Measurements from ENCODE around the gene SPATA3. TPM values are rescaled to one million over a fixed set of nuclear protein-coding genes. Genes with fewer than 3 reads are reported as not detected.

SPATA3 gene
- total RNA-seq, 1 experiment from 2014 or later: not detected

DNA sequence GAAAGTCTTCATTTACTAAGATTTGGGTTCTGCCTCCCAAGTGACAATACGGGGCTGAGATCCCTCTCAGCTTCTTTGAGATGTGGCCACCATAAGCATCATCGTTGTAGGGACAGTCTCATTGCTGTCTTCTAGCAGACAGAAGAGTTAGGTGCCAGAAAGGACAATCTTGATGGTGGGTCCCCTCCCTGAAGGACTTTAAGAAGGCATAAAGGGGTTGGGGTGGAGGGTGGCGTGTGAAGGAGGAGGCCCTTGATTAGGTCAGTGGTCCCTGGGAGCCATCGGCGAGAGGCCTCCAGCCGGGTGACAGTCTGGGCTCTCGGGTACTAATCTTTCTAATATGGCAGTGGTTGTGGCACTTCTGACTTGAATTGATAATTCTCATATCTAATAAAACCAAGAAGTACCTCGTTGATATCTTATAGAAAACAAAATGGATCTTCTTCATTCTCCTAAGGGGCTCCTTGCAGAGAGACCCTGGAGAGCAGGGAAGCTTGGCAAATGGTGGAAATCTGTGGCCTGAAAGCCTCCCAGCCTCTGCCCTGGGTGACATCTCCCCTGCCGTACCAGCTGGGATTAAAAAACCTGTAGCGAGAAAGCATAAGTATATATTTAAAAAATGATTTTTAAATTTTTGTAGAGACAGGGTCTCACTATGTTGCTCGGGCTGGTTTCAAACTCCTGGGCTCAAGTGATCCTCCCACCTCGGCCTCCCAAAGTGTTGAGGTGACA, 53.5 kb downstream of the SPATA3 start:
- H4K20me1 ChIP-seq (ENCODE audit: low read length): no peaks in the 10 kb centered on the region
- ATAC-seq (no peak), DNase-seq (no peak)
- intact Hi-C loops (cut with micrococcal nuclease): loop anchor here (5.0 kb wide), 1 partner anchor 227 kb away; no protein-coding TSS in a partner anchor
- ChIA-PET CTCF (no interaction called here), POLR2A (ENCODE audit: unreplicated experiment) (no interaction called here)
- H3K4me3 ChIP-seq (ENCODE audit: low read length): no peak overlapping the region
- no peaks in the 10 kb centered on the region for H3K27me3 ChIP-seq (ENCODE audit: low read length)
- no peak overlapping the region for H2AFZ ChIP-seq (ENCODE audit: low read length)
- H3K36me3 ChIP-seq (ENCODE audit: low read depth, low read length): no peaks in the 10 kb centered on the region
- no peaks in the 10 kb centered on the region for H3K79me2 ChIP-seq (ENCODE audit: low read length)
- BruUV-seq (replicated peaks): no TSS peak
- TF ChIP-seq EZH2 (IDR thresholded peaks at IDR 0.05; ENCODE audit: low read length, unreplicated experiment) (no peak), EZH2phosphoT487 (IDR thresholded peaks at IDR 0.05; ENCODE audit: borderline replicate concordance, low read length) (no peak)
- TF ChIP-seq, protein P1, sequence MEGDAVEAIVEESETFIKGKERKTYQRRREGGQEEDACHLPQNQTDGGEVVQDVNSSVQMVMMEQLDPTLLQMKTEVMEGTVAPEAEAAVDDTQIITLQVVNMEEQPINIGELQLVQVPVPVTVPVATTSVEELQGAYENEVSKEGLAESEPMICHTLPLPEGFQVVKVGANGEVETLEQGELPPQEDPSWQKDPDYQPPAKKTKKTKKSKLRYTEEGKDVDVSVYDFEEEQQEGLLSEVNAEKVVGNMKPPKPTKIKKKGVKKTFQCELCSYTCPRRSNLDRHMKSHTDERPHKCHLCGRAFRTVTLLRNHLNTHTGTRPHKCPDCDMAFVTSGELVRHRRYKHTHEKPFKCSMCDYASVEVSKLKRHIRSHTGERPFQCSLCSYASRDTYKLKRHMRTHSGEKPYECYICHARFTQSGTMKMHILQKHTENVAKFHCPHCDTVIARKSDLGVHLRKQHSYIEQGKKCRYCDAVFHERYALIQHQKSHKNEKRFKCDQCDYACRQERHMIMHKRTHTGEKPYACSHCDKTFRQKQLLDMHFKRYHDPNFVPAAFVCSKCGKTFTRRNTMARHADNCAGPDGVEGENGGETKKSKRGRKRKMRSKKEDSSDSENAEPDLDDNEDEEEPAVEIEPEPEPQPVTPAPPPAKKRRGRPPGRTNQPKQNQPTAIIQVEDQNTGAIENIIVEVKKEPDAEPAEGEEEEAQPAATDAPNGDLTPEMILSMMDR (conservative IDR thresholded peaks at IDR 0.05; ENCODE audit: low read depth, low read length): no peak
- H3K4me1 ChIP-seq (ENCODE audit: insufficient read depth, low read length): no peaks in the 10 kb centered on the region
- H3K9me3 ChIP-seq (ENCODE audit: low read length): no peaks in the 10 kb centered on the region
- H3K9ac ChIP-seq (ENCODE audit: low read length): no peak overlapping the region
- no peak overlapping the region for H3K27ac ChIP-seq (ENCODE audit: low read length)
- no peaks in the 10 kb centered on the region for H3K9me2 ChIP-seq (replicated peaks; ENCODE audit: low read length)
- H3K4me2 ChIP-seq (ENCODE audit: low read length): no peak overlapping the region
- H3F3A ChIP-seq (ENCODE audit: low read length, unreplicated experiment): no peaks in the 10 kb centered on the region

DNA sequence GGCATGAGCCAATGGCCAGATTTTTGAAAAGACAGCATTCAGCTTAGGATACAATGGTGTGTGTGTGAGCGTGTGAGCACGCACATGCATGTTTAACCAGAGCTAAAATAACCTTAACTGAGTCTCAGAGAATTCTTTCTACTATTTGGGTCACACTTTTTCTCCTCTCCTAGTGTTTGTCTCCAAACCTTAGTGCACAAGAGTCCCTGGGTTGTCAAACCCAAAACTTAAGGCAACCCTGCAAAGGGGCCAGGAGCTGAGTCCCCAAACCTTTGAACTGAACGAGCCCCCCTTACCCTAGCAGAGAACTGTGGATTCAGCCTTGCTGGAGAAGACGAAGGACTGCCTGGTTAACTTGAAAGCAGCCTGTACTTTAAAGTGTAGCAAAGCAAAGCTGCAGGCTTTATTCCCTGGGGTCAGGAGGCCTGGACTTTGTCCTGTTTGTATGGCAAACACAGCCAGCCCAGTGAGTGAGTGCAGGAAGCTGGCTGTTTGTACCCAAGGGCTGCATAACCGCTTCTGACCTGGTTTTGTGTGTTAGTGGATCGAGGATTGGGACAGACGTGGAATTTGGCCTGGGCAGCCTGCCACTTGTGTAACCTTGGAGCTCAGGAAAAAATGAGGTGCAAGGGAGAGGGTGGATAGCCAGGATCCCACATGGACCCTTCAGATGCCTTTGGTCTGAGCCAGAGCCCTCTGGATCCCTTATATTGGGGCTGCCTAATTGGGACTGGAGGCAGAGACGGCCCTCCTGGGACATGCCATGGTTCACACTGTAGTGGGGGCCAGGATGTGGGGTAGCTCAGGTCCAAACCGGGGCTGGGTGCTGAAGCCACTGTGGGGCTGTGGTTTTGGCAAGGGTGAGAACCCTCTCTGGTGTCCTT, 54.3 kb downstream of the SPATA3 start:
- Histone ChIP-seq H3K79me2 (ENCODE audit: low read length) (no peaks in the 10 kb centered on the region), H3K4me1 (ENCODE audit: insufficient read depth, low read length) (no peaks in the 10 kb centered on the region), H4K20me1 (ENCODE audit: low read length) (no peaks in the 10 kb centered on the region), H3K9me3 (ENCODE audit: low read length) (no peaks in the 10 kb centered on the region), H3K27me3 (ENCODE audit: low read length) (no peaks in the 10 kb centered on the region), H3K4me2 (ENCODE audit: low read length) (no peak overlapping the region), H2AFZ (ENCODE audit: low read length) (no peak overlapping the region), H3K27ac (ENCODE audit: low read length) (no peak overlapping the region), H3K9me2 (replicated peaks; ENCODE audit: low read length) (no peaks in the 10 kb centered on the region), H3K9ac (ENCODE audit: low read length) (no peak overlapping the region), H3K4me3 (ENCODE audit: low read length) (no peak overlapping the region), H3F3A (ENCODE audit: low read length, unreplicated experiment) (no peaks in the 10 kb centered on the region), H3K36me3 (ENCODE audit: low read depth, low read length) (no peaks in the 10 kb centered on the region)
- ChIA-PET CTCF (no interaction called here), POLR2A (ENCODE audit: unreplicated experiment) (no interaction called here)
- ATAC-seq: no peak; the same call in 1 of the 2 replicates
- TF ChIP-seq EZH2 (IDR thresholded peaks at IDR 0.05; ENCODE audit: low read length, unreplicated experiment): no peak
- TF ChIP-seq EZH2phosphoT487 (IDR thresholded peaks at IDR 0.05; ENCODE audit: borderline replicate concordance, low read length): no peak
- TF ChIP-seq, protein P1 (conservative IDR thresholded peaks at IDR 0.05; ENCODE audit: low read depth, low read length): no peak
- no TSS peak for BruUV-seq (replicated peaks)
- no peak for DNase-seq
- intact Hi-C loops (cut with micrococcal nuclease): loop anchor here (5.0 kb wide), 1 partner anchor 228 kb away; no protein-coding TSS in a partner anchor

All from PC-3 (cell line).